Stomach (tissue), 4 donors: ENCODE measurements around the gene EBF3.

ENCODE experiments used
- EP300 ChIP-seq: sonication (generic); formaldehyde crosslinking; IDR thresholded peaks from one replicate; pipeline ENCODE4 v1.6.1; 2017; ENCODE audit warnings: antibody characterized with exemption
- POLR2A ChIP-seq, 4 donors: fragments of 450-650 bp; IDR thresholded peaks; one replicate each; pipeline ENCODE4 v1.6.1; 2016; ENCODE audit warnings: antibody characterized with exemption in 4 of 4, control low read depth in 2 of 4, mild to moderate bottlenecking in 1 of 4, moderate library complexity in 1 of 4
- TF ChIP-seq, protein P1 (sequence below), 7 experiments: fragments of 450-650 bp in 4 of 7; fragments of 200-600 bp in 3 of 7; sonication (generic) in 3 of 7; IDR thresholded peaks; one replicate each; pipeline ENCODE4 v1.5.1; 2016 to 2019; ENCODE audit warnings: antibody characterized with exemption in 7 of 7, control low read depth in 2 of 7, mild to moderate bottlenecking in 1 of 7

DNA sequence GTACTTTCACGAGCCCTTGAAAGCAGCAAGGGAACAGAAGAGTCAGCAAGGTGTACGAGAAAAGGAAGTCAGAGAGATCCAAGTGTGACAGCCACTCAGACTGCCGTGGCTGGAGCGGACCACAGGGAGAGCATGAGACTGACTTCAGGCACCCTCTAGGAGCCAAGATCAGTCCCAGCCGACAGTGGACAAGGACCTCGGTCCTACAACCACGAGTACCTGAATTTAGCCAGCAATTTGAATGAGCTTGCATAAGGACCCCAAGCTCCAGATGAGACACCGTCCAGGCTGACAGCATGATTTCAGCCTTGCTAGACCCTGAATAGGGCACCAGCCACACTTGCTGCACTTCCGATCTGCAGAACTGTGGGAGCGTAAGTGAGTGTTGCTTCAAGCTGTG, 13.7 kb upstream of the EBF3 start:
- TF ChIP-seq, protein P1, sequence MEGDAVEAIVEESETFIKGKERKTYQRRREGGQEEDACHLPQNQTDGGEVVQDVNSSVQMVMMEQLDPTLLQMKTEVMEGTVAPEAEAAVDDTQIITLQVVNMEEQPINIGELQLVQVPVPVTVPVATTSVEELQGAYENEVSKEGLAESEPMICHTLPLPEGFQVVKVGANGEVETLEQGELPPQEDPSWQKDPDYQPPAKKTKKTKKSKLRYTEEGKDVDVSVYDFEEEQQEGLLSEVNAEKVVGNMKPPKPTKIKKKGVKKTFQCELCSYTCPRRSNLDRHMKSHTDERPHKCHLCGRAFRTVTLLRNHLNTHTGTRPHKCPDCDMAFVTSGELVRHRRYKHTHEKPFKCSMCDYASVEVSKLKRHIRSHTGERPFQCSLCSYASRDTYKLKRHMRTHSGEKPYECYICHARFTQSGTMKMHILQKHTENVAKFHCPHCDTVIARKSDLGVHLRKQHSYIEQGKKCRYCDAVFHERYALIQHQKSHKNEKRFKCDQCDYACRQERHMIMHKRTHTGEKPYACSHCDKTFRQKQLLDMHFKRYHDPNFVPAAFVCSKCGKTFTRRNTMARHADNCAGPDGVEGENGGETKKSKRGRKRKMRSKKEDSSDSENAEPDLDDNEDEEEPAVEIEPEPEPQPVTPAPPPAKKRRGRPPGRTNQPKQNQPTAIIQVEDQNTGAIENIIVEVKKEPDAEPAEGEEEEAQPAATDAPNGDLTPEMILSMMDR (IDR thresholded peaks at IDR 0.05), result no peak
- TF ChIP-seq EP300, result no peak
- TF ChIP-seq POLR2A (IDR thresholded peaks at IDR 0.05), result no peak
